PC-3 (cell line): ENCODE measurements around the gene RBM14.

Experiments
- EZH2 ChIP-seq: fragments of 300-600 bp; sonication (generic); IDR thresholded peaks from one replicate; pipeline ENCODE4 v1.6.1; 2017; ENCODE audit warnings: antibody characterized with exemption, mild to moderate bottlenecking, low read length; ENCODE audit not compliant: unreplicated experiment
- TF ChIP-seq, protein P1 (sequence below): fragments of 300-600 bp; sonication (generic); conservative IDR thresholded peaks from 2 replicates; pipeline ENCODE4 v1.5.1; 2017; ENCODE audit warnings: antibody characterized with exemption, low read depth, mild to moderate bottlenecking, low read length

DNA sequence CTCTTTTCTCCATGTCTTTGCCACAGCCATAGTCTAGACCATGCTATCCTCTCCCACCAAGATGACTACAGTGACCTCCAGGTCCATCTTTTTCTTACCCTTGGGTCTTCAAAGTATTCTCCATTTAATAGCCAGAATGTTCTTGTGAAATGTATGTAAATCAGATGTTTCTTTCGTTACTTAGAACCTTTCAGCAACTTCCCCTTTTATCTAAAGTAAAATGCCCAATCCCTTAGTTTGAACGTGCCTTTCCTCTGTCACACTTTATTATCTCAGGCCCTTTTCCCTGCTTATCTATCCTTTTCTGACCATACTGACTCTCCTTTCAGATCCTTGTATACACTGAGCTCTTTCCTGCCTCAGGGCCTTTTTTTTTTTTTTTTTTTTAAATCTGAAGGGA lies 43.3 kb downstream of the RBM14 start:
- TF ChIP-seq, protein P1, sequence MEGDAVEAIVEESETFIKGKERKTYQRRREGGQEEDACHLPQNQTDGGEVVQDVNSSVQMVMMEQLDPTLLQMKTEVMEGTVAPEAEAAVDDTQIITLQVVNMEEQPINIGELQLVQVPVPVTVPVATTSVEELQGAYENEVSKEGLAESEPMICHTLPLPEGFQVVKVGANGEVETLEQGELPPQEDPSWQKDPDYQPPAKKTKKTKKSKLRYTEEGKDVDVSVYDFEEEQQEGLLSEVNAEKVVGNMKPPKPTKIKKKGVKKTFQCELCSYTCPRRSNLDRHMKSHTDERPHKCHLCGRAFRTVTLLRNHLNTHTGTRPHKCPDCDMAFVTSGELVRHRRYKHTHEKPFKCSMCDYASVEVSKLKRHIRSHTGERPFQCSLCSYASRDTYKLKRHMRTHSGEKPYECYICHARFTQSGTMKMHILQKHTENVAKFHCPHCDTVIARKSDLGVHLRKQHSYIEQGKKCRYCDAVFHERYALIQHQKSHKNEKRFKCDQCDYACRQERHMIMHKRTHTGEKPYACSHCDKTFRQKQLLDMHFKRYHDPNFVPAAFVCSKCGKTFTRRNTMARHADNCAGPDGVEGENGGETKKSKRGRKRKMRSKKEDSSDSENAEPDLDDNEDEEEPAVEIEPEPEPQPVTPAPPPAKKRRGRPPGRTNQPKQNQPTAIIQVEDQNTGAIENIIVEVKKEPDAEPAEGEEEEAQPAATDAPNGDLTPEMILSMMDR = no peak
- TF ChIP-seq EZH2 = no peak
